GM19025 (cell line): Measurements from ENCODE around the gene PRKG1.

Source experiments
- ATAC-seq: cut with Tn5 transposase; IDR thresholded peaks from one replicate; pipeline ENCODE4 v1.9.1; 2021; ENCODE audit warnings: mild to moderate bottlenecking, low read depth, moderate library complexity; ENCODE audit not compliant: unreplicated experiment

Gene PRKG1

GRCh38 chr10:51074238-51075028, at the start of gene PRKG1:
Gene PRKG1 (plus strand): TSS chr10:51074487.
- no peak for ATAC-seq

GRCh38 chr10:51028420-51028819, 45.9 kb upstream of the PRKG1 start:
- no peak for ATAC-seq

GRCh38 chr10:51029172-51029641, 45.1 kb upstream of the PRKG1 start:
- ATAC-seq = no peak

GRCh38 chr10:51030480-51030879, 43.8 kb upstream of the PRKG1 start:
- no peak for ATAC-seq

- ATAC-seq = no peak
Observed at GRCh38 chr10:51031950-51032349, 42.3 kb upstream of the PRKG1 start.

GRCh38 chr10:51034769-51035168, 39.5 kb upstream of the PRKG1 start:
- ATAC-seq = no peak

- ATAC-seq = no peak
Observed at GRCh38 chr10:51035344-51035743, 38.9 kb upstream of the PRKG1 start.

- no peak for ATAC-seq
Observed at GRCh38 chr10:51045871-51046270, 28.4 kb upstream of the PRKG1 start.

GRCh38 chr10:51046654-51047053, 27.6 kb upstream of the PRKG1 start:
- no peak for ATAC-seq

GRCh38 chr10:51047857-51048256, 26.4 kb upstream of the PRKG1 start:
- no peak for ATAC-seq

- ATAC-seq = no peak
Observed at GRCh38 chr10:51048792-51049191, 25.5 kb upstream of the PRKG1 start.

- no peak for ATAC-seq
Observed at GRCh38 chr10:51052163-51052562, 22.1 kb upstream of the PRKG1 start.

- no peak for ATAC-seq
Observed at GRCh38 chr10:51057925-51058324, 16.4 kb upstream of the PRKG1 start.

- ATAC-seq = no peak
Observed at GRCh38 chr10:51063166-51063565, 11.1 kb upstream of the PRKG1 start.

GRCh38 chr10:51063659-51064535, 10.4 kb upstream of the PRKG1 start:
- ATAC-seq = no peak

- no peak for ATAC-seq
Observed at GRCh38 chr10:51066231-51066630, 8.1 kb upstream of the PRKG1 start.

GRCh38 chr10:51072210-51072609, 2.1 kb upstream of the PRKG1 start:
- no peak for ATAC-seq

- no peak for ATAC-seq
Observed at GRCh38 chr10:51072921-51073434, 1.3 kb upstream of the PRKG1 start.

- ATAC-seq = no peak
Observed at GRCh38 chr10:51073453-51074237, 642 bp upstream of the PRKG1 start.

GRCh38 chr10:51075043-51075872, 971 bp downstream of the PRKG1 start:
- no peak for ATAC-seq
